Parathyroid adenoma (tissue), 2 donors: ENCODE measurements around the gene CNIH1.
"Not testable (repeated sequence)": the region's sequence is repeated elsewhere in the genome, so short reads cannot be mapped to it uniquely, and the experiment has no call there.

Experiments used
- H2AFZ ChIP-seq: fragments of 300-600 bp; sonication (generic); one replicate; pipeline ENCODE4 v1.7.0; 2017; ENCODE audit warnings: antibody characterized with exemption, mild to moderate bottlenecking
- H3K27ac ChIP-seq: fragments of 300-600 bp; sonication (generic); one replicate; pipeline ENCODE4 v1.7.0; 2017
- H3K27me3 ChIP-seq: fragments of 300-600 bp; sonication (generic); one replicate; pipeline ENCODE4 v1.7.0; 2017; ENCODE audit warnings: low read length; ENCODE audit not compliant: control insufficient read depth, insufficient read depth
- H3K36me3 ChIP-seq: fragments of 300-600 bp; sonication (generic); one replicate; pipeline ENCODE4 v1.7.0; 2017; ENCODE audit warnings: low read length; ENCODE audit not compliant: control insufficient read depth, insufficient read depth
- H3K4me1 ChIP-seq: fragments of 300-600 bp; sonication (generic); one replicate; pipeline ENCODE4 v1.7.0; 2017; ENCODE audit warnings: control low read depth
- H3K4me2 ChIP-seq: fragments of 300-600 bp; sonication (generic); one replicate; pipeline ENCODE4 v1.7.0; 2017; ENCODE audit warnings: low read length
- H3K4me3 ChIP-seq: fragments of 300-600 bp; sonication (generic); one replicate; pipeline ENCODE4 v1.7.0; 2017; ENCODE audit warnings: low read depth, low read length
- H3K79me2 ChIP-seq: fragments of 300-600 bp; sonication (generic); one replicate; pipeline ENCODE4 v1.7.0; 2017; ENCODE audit warnings: control low read depth
- H3K9ac ChIP-seq: fragments of 300-600 bp; sonication (generic); one replicate; pipeline ENCODE4 v1.7.0; 2017; ENCODE audit warnings: mild to moderate bottlenecking
- H3K9me3 ChIP-seq: fragments of 300-600 bp; sonication (generic); one replicate; pipeline ENCODE4 v1.7.0; 2017; ENCODE audit warnings: low read length; ENCODE audit not compliant: control insufficient read depth
- TF ChIP-seq, protein P1 (sequence below): fragments of 300-600 bp; sonication (generic); IDR thresholded peaks from one replicate; pipeline ENCODE4 v1.7.0; 2017; ENCODE audit warnings: antibody characterized with exemption, mild to moderate bottlenecking
- donor health status: primary hyperparathyroidism.

Gene CNIH1

GRCh38 chr14:54396493-54397335, 44.5 kb downstream of the CNIH1 start, which contains the start of gene CDKN3:
TSS of gene CDKN3 (plus strand) at chr14:54397007. CDS start at chr14:54397069, 62 bp downstream.
- peak within 1 kb of the TSS; percentile 83 for H3K4me2 ChIP-seq
- H3K4me1 ChIP-seq: peaks cover 3% of the 10 kb centered on the region
- H3K4me3 ChIP-seq: peak within 1 kb of the TSS; percentile 69
- peak within 1 kb of the TSS; percentile 46 for H3K9ac ChIP-seq
- H3K27me3 ChIP-seq: no peaks in the 10 kb centered on the region
- no peaks in the 10 kb centered on the region for H3K36me3 ChIP-seq
- TF ChIP-seq, protein P1, sequence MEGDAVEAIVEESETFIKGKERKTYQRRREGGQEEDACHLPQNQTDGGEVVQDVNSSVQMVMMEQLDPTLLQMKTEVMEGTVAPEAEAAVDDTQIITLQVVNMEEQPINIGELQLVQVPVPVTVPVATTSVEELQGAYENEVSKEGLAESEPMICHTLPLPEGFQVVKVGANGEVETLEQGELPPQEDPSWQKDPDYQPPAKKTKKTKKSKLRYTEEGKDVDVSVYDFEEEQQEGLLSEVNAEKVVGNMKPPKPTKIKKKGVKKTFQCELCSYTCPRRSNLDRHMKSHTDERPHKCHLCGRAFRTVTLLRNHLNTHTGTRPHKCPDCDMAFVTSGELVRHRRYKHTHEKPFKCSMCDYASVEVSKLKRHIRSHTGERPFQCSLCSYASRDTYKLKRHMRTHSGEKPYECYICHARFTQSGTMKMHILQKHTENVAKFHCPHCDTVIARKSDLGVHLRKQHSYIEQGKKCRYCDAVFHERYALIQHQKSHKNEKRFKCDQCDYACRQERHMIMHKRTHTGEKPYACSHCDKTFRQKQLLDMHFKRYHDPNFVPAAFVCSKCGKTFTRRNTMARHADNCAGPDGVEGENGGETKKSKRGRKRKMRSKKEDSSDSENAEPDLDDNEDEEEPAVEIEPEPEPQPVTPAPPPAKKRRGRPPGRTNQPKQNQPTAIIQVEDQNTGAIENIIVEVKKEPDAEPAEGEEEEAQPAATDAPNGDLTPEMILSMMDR: peak; percentile 82
- no peaks in the 10 kb centered on the region for H3K79me2 ChIP-seq
- H3K27ac ChIP-seq: no peak within 1 kb of the TSS
- H2AFZ ChIP-seq: peak within 1 kb of the TSS; percentile 100
- H3K9me3 ChIP-seq: no peaks in the 10 kb centered on the region

DNA sequence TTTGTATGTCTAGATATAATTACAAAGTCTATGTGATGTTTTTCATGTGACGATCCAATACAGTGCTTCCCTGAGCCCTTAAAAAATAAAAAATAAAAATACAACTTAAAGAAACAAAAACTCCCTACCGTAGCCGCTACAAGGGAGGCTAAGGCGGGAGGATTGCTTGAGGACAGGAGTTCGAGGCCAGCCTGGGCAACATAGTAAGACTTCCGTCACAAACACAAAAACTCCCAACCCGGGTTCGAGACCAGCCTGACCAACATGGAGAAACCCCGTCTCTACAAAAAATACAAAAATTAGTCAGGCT, 45.0 kb downstream of the CNIH1 start:
- no peaks in the 10 kb centered on the region for H3K27me3 ChIP-seq
- H3K36me3 ChIP-seq: no peaks in the 10 kb centered on the region
- no peaks in the 10 kb centered on the region for H3K79me2 ChIP-seq
- peaks cover 3% of the 10 kb centered on the region for H3K4me1 ChIP-seq
- no peaks in the 10 kb centered on the region for H3K9me3 ChIP-seq
- no peak overlapping the region for H3K27ac ChIP-seq
- peak overlapping the region; percentile 83 for H3K4me2 ChIP-seq
- H2AFZ ChIP-seq: peak overlapping the region; percentile 100
- H3K4me3 ChIP-seq: peak overlapping the region; percentile 69
- TF ChIP-seq, protein P1: no peak
- no peak overlapping the region for H3K9ac ChIP-seq

DNA sequence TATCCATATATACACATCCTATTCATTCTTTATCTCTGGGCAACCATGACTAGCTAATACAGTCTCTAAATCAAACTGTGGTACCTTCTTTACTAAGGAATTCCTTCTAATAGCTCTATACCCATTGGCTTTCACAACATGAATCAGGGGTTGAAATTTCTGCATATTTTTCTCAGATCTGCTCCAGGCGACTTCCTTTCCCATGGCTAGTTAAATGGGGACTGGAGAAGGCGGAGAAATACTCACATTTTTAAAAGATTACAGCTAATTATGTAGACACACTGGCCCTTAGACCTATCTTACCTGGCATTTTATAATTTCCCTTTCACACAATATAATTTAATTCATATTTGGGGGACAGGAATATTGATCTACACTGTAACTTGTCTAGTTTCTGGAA, 45.5 kb downstream of the CNIH1 start:
- Histone ChIP-seq H2AFZ (no peak overlapping the region), H3K9ac (no peak overlapping the region), H3K4me2 (no peak overlapping the region), H3K4me3 (no peak overlapping the region), H3K27ac (no peak overlapping the region), H3K4me1 (peaks cover 3% of the 10 kb centered on the region), H3K36me3 (no peaks in the 10 kb centered on the region), H3K9me3 (no peaks in the 10 kb centered on the region), H3K79me2 (no peaks in the 10 kb centered on the region), H3K27me3 (no peaks in the 10 kb centered on the region)
- TF ChIP-seq, protein P1: no peak

DNA sequence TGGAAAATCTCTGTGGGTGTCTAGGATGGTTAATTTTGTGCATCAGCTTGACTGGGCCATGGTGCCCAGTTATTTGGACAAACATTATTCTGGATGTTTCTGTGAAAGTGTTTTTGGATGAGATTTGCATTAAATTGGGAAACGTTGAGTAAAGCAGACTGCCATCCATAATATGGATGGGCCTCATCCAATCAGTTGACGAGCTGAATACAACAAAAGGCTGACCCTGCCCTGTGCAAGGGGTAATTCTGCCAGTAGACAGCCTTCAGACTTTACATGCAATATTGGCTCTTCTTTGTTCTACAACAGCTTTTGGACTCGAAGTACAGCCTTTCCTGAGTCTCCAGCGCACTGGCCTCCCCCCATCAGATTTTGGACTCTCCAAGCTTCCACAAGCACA, 45.9 kb downstream of the CNIH1 start:
- Histone ChIP-seq H3K27ac (no peak overlapping the region), H3K4me1 (peaks cover 3% of the 10 kb centered on the region), H3K9ac (no peak overlapping the region), H3K9me3 (no peaks in the 10 kb centered on the region), H3K4me3 (no peak overlapping the region), H2AFZ (no peak overlapping the region), H3K27me3 (no peaks in the 10 kb centered on the region), H3K79me2 (no peaks in the 10 kb centered on the region), H3K4me2 (no peak overlapping the region), H3K36me3 (no peaks in the 10 kb centered on the region)
- TF ChIP-seq, protein P1: no peak

- Histone ChIP-seq H3K36me3 (no peaks in the 10 kb centered on the region), H3K27me3 (no peaks in the 10 kb centered on the region), H3K27ac (no peak overlapping the region), H2AFZ (no peak overlapping the region), H3K9ac (no peak overlapping the region), H3K4me2 (no peak overlapping the region), H3K4me3 (no peak overlapping the region), H3K4me1 (peaks cover 3% of the 10 kb centered on the region), H3K9me3 (no peaks in the 10 kb centered on the region), H3K79me2 (no peaks in the 10 kb centered on the region)
- TF ChIP-seq, protein P1: no peak
Observed at GRCh38 chr14:54394596-54394995, 46.6 kb downstream of the CNIH1 start.

- not testable (repeated sequence) for H3K9ac ChIP-seq, H3K9me3 ChIP-seq, H3K4me1 ChIP-seq
Observed at GRCh38 chr14:54392986-54393884, 47.9 kb downstream of the CNIH1 start.

More at GRCh38 chr14:54392986-54393884, 47.9 kb downstream of the CNIH1 start:
- H2AFZ ChIP-seq, H3K36me3 ChIP-seq, H3K4me2 ChIP-seq, H3K79me2 ChIP-seq, H3K4me3 ChIP-seq, H3K27me3 ChIP-seq, H3K27ac ChIP-seq: not testable (repeated sequence)
